Fibroblast of mammary gland (primary cell): ENCODE data around the gene LSP1.

Source experiments
- DNase-seq: peaks from one replicate; pipeline ENCODE4 v3.0.0-alpha.2; 2010; ENCODE audit warnings: low read depth
- H3K4me3 ChIP-seq: 2 replicates; pipeline ENCODE4 v1.5.1; 2011; ENCODE audit warnings: low read depth, mild to moderate bottlenecking, low read length, moderate library complexity; ENCODE audit not compliant: control insufficient read depth
- TF ChIP-seq, protein P1 (sequence below): conservative IDR thresholded peaks from 2 replicates; pipeline ENCODE4 v1.5.1; 2011; ENCODE audit warnings: low read depth, low read length, inconsistent platforms; ENCODE audit not compliant: control insufficient read depth, insufficient read depth

Gene LSP1

DNA sequence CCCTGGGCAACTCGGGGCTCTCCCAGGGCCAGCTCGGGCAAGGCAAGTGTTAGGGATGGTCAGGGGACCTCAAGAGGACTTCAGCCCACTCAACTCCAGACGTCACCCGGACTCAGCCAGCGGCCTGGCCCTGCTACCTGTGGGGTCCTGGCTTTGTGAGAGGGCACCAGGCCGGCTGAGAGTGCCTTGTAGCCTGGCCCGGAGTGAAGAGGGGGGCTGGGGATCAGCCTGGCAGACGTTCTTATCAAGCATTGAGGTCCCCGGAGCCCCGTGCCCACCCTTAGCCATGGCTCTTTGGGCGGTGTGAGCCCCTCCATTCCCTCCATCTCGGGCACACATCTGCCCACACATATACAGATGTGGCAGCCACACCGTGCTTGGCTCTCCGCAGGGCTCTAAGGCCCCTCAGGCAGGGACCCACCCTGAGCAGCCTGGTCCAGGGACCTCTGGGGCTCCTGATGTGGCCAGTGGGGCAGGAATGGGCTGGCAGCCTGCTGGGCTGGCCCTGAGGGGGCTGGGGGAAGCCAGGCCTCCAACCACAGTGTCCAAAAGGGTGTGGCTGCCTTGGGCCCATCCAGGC is 15.3 kb downstream of the LSP1 start:
- TF ChIP-seq, protein P1, sequence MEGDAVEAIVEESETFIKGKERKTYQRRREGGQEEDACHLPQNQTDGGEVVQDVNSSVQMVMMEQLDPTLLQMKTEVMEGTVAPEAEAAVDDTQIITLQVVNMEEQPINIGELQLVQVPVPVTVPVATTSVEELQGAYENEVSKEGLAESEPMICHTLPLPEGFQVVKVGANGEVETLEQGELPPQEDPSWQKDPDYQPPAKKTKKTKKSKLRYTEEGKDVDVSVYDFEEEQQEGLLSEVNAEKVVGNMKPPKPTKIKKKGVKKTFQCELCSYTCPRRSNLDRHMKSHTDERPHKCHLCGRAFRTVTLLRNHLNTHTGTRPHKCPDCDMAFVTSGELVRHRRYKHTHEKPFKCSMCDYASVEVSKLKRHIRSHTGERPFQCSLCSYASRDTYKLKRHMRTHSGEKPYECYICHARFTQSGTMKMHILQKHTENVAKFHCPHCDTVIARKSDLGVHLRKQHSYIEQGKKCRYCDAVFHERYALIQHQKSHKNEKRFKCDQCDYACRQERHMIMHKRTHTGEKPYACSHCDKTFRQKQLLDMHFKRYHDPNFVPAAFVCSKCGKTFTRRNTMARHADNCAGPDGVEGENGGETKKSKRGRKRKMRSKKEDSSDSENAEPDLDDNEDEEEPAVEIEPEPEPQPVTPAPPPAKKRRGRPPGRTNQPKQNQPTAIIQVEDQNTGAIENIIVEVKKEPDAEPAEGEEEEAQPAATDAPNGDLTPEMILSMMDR, result no peak
- H3K4me3 ChIP-seq, result no peak overlapping the region

DNA sequence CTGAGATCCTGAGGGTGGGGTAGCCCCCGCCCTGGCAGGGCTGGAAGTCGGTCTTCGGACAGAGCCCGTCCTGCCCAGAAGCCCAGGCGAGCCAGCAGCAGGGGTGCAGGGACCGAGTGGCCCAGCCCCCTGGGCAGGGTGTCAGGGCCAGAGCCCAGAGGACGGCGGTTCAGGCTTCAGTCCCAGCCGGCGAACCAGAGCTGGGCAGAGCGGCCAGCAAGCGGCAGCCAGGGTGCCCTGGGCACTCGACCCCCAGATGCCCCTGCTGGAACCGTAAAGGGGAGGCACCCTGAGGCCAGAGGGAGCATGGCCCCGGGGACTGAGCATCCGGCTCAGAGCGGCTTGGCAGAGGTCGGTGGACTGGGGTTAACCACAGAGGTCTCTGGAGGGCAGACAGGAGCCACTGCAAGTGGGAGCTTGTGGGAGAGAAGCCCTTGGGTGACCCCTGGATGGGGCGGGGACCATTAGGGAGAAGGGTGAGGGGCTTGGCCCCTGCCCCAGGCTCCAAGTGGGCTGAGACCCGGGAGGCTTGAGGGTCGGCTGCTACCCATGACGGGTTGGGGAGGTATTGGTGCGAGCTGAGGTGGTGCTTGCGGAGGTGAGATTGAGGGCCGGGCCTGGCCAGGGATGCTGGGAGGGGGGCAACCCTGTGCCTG is 15.9 kb downstream of the LSP1 start:
- no peak for DNase-seq
- peak overlapping the region; percentile 12 for H3K4me3 ChIP-seq
- TF ChIP-seq, protein P1, result no peak

More for the DNA sequence above, 15.3 kb downstream of the LSP1 start:
- no peak for DNase-seq

DNA sequence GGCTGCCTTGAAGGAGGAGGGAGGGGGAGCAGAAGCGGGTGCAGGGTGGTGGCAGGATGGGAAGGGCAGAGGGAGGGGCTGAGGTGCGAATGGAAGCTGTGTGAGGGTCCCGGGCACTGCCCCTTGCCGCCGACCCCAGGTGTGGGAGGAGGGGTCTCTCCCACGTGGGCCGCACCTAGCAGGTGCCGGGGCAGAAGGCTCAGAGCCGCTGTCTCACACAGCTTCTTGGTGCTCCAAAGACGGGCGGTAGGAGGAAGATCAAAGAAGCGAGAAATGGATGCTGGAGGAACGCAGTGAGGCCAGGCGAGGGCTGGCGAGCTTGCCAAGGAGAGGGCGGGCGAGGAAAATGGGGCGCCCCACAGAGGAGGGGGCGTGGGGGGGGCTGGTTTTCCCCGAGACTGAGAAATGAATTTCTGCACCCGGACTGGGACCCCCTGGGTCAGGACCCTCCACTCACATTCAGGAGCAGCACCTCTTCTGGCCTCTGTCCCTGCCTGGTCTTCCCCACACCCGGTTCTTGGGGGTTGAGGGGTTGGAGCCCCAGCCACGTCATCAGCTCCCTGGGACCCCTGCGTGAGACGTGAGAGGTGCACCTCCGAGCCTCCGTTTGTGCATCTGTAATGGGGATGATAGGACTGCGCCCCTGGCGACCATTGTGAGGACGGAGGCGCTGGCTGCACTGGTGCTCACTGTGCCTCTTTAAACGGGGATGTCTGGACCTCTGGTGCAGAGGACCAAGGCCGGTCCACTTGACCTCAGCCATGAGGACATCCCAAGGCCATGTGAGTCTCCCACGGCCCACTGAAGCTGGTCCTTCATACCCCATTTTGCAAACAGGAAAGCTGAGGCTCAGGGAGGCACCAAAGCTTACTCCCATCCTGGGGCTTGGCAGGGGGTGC is 16.8 kb downstream of the LSP1 start:
- DNase-seq, result no peak

DNA sequence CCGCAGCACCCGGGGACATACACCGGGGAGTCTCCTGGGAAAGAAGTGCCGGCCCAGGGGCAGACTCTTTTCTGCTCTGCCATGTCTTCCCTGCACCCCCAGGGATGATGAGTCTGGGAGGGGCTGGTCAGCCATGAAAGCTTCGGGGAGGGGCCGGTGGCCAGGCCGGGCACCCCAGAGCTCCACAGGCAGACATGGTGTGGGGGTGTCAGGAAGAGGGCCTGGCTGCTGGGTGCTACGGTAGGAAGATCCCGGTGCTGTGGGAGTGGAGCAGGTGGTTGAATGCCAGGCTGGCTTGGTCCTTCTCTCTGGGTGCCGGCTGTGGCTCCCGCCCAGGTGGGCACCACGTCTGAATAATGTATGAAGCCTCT is 17.4 kb downstream of the LSP1 start:
- peak overlapping the region; percentile 47 for H3K4me3 ChIP-seq
- TF ChIP-seq, protein P1, result no peak
- no peak for DNase-seq

More for the DNA sequence above, 16.8 kb downstream of the LSP1 start:
- H3K4me3 ChIP-seq, result no peak overlapping the region
- TF ChIP-seq, protein P1, result peak; percentile 50

DNA sequence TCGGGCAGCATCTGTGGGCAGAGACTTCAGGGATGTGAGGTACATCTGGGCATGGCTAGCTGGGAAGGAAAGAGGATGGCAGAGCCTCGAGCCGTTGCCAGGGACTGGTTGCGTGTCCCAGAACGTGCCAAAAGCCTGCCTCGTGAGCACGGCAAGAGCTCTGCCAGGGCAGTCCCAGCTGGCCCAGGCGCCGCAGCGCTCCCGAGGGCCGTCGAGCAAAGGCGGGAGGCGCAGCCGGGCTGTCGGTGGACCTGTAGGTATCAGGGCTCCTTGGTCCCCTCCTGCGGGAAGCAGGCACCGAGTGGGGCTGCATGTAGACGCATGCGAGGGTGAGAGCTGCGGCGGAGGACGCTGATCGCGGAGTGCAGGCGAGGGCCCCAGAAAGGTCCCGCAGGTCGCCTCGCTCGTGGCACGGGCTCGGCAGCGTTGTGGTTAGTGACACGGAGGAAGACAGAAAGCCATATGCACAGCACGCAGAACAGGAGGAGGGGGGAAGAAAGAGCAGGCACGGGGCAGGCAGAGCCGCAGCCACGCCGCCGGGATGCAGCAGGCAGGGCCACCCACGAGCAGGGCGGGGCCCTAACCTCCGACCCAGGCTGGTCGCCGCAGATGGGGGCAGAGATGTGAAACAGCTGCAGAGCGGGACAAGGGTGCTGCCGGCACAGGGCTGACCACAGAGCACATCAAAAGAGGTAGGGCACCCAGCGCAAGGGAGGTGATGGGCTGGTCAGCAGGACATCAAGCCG is 18.0 kb downstream of the LSP1 start:
- no peak for DNase-seq
- TF ChIP-seq, protein P1, result no peak
- peak overlapping the region; percentile 47 for H3K4me3 ChIP-seq

DNA sequence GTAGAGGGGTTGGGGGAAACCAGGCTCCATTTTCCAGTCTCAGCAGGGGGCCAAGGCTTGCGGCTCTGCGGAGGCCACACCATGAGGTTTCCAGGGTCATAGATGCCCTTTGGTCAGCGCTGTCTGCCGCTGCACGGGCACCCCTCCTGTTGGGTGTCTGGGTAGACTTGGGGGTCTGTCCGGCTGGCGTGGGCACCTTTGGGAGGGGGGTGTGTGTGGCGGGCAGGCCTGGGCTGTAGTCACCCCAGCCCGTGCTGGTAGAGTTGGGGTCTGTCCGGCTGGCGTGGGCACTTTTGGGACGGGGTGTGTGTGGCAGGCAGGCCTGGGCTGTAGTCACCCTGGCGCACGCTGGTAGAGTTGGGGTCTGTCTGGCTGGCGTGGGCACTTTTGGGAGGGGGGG is 18.6 kb downstream of the LSP1 start:
- TF ChIP-seq, protein P1, result no peak
- H3K4me3 ChIP-seq, result peak overlapping the region; percentile 47
- DNase-seq, result no peak
